Left lung (tissue), 10 donors: Measurements from ENCODE around the gene IFT88. TPM values are rescaled to one million over a fixed set of nuclear protein-coding genes. Genes with fewer than 3 reads are reported as not detected.

ENCODE experiments used
- ATAC-seq: fragments of 200-7000 bp; cut with Tn5 transposase; one replicate; pipeline ENCODE4 v1.9.1; 2020; ENCODE audit warnings: moderate library complexity
- DNase-seq, 4 donors: peaks; one replicate each; pipeline ENCODE4 v3.0.0-alpha.2; 2013 to 2020
- H3K27ac ChIP-seq, 2 donors: fragments of 200-600 bp; sonication (generic) in 1 of 2; one replicate each; pipeline versions ENCODE4 v1.5.0 to v1.8.0; 2020 to 2021
- H3K27me3 ChIP-seq, 2 donors: fragments of 200-600 bp; sonication (generic) in 1 of 2; one replicate each; pipeline versions ENCODE4 v1.5.0 to v1.8.0; 2020 to 2021
- H3K36me3 ChIP-seq, 2 donors: fragments of 200-600 bp; sonication (generic) in 1 of 2; one replicate each; pipeline versions ENCODE4 v1.5.0 to v1.8.0; 2020 to 2021
- H3K4me1 ChIP-seq, 2 donors: fragments of 200-600 bp; one replicate each; pipeline ENCODE4 v1.8.0; 2021
- H3K4me3 ChIP-seq, 2 donors: fragments of 200-600 bp; sonication (generic) in 1 of 2; one replicate each; pipeline versions ENCODE4 v1.5.0 to v1.8.0; 2020 to 2021; ENCODE audit warnings: mild to moderate bottlenecking in 1 of 2
- H3K9me3 ChIP-seq, 2 donors: fragments of 200-600 bp; sonication (generic) in 1 of 2; one replicate each; pipeline versions ENCODE4 v1.5.0 to v1.8.0; 2020 to 2021
- intact Hi-C, 2 donors: fragments of 100-400 bp; cut with DNase I; formaldehyde crosslinking; loops; one replicate each; pipeline versions ENCODE4 v1.11.2 to v1.14.2; 2022
- polyA plus RNA-seq, 6 donors: library from polyadenylated mRNA; unstranded; fragments of 120-200 nt; gene quantifications; one replicate each; pipeline ENCODE4 v1.2.1, GENCODE V29; 2013; ENCODE audit not compliant: insufficient read length in 6 of 6
- total RNA-seq, 2 donors: library from RNA; stranded (reverse); fragmentation: NEBNext Ultra II Directional; extraction: Animal tissue kit (Norgen Biotek cat#: 25700); gene quantifications; one replicate each; pipeline ENCODE4 v1.2.1, GENCODE V29; 2021
- TF ChIP-seq, protein P1 (sequence below), 2 donors: fragments of 200-600 bp; sonication (generic) in 1 of 2; IDR thresholded peaks; one replicate each; pipeline versions ENCODE4 v1.5.0 to v1.8.0; 2021; ENCODE audit warnings: antibody characterized with exemption in 2 of 2
- donor health status: DM: no; HTN: yes; CAD: no.
- donor health status: DM: no; HTN: no; CAD: no.

The IFT88 gene
- total and polyA plus RNA-seq, 8 donors = 13.5 to 37.9 (median 35.8) TPM

DNA sequence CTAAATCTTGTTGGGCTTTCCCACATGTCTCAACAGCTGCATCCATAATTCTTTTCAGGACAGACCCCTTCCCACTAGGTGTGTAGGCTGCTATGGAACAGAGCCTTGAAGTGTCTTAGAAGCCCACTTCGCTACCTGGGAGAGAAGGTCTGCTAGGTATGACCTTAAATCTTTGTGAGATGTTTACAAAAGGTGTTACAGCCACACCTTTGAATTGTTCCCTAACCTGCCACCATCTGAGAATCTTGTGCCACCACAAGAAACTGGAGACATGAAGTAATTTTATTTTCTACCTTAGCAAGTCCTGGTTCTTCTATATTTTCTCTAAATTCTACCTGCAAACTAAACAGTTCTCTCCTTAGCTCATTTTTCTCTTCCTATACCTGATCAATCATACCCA, 69.1 kb downstream of the IFT88 start:
- no peaks in the 10 kb centered on the region for H3K9me3 ChIP-seq
- intact Hi-C loops = no loop called here
- no peak overlapping the region for H3K27ac ChIP-seq
- no peaks in the 10 kb centered on the region for H3K27me3 ChIP-seq
- no peak overlapping the region for H3K4me3 ChIP-seq
- no peaks in the 10 kb centered on the region for H3K4me1 ChIP-seq
- TF ChIP-seq, protein P1, sequence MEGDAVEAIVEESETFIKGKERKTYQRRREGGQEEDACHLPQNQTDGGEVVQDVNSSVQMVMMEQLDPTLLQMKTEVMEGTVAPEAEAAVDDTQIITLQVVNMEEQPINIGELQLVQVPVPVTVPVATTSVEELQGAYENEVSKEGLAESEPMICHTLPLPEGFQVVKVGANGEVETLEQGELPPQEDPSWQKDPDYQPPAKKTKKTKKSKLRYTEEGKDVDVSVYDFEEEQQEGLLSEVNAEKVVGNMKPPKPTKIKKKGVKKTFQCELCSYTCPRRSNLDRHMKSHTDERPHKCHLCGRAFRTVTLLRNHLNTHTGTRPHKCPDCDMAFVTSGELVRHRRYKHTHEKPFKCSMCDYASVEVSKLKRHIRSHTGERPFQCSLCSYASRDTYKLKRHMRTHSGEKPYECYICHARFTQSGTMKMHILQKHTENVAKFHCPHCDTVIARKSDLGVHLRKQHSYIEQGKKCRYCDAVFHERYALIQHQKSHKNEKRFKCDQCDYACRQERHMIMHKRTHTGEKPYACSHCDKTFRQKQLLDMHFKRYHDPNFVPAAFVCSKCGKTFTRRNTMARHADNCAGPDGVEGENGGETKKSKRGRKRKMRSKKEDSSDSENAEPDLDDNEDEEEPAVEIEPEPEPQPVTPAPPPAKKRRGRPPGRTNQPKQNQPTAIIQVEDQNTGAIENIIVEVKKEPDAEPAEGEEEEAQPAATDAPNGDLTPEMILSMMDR (IDR thresholded peaks at IDR 0.05) = no peak
- ATAC-seq = no peak
- peaks cover 0 to 12% of the 10 kb centered on the region in 2 donors for H3K36me3 ChIP-seq
- DNase-seq = no peak

DNA sequence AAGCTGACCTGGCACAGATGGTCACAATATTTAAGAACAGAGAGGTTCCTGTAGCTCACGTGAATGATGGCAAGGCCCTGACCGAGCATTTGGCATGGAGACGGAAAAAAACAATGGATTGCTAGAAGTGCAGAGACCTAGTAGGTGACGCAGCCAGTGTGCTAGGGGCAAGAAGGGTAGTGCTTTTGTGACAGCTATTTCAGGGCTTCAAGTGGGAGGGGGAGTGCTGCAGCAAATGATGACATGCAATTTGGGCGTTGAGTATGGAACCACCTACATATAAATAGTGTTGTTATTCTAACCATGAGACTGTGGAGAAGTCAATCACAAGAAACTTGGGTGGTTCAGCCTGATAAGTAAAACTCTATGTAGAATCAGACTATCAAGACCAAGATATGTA, 70.9 kb downstream of the IFT88 start:
- TF ChIP-seq, protein P1 (IDR thresholded peaks at IDR 0.05) = no peak
- H3K36me3 ChIP-seq = peaks cover 0 to 4% of the 10 kb centered on the region in 2 donors

GRCh38 chr13:20647758-20648157, 80.8 kb downstream of the IFT88 start:
- Histone ChIP-seq H3K4me3 (no peak overlapping the region), H3K36me3 (peaks cover 0 to 11% of the 10 kb centered on the region in 2 donors), H3K27ac (no peak overlapping the region), H3K9me3 (no peaks in the 10 kb centered on the region), H3K4me1 (no peaks in the 10 kb centered on the region), H3K27me3 (no peaks in the 10 kb centered on the region)
- ATAC-seq (no peak), DNase-seq (no peak)
- intact Hi-C loops = no loop called here
- TF ChIP-seq, protein P1 (IDR thresholded peaks at IDR 0.05) = no peak

More for the DNA sequence above, 70.9 kb downstream of the IFT88 start:
- no peak for DNase-seq
- intact Hi-C loops = no loop called here
- Histone ChIP-seq H3K9me3 (no peaks in the 10 kb centered on the region), H3K4me1 (no peaks in the 10 kb centered on the region), H3K27ac (no peak overlapping the region), H3K27me3 (no peaks in the 10 kb centered on the region), H3K4me3 (no peak overlapping the region)
- ATAC-seq = no peak

GRCh38 chr13:20652946-20653345, 86.0 kb downstream of the IFT88 start:
- Histone ChIP-seq H3K27ac (no peak overlapping the region), H3K4me1 (no peaks in the 10 kb centered on the region), H3K9me3 (no peaks in the 10 kb centered on the region), H3K4me3 (no peak overlapping the region), H3K36me3 (no peaks in the 10 kb centered on the region), H3K27me3 (no peaks in the 10 kb centered on the region)
- TF ChIP-seq, protein P1 (IDR thresholded peaks at IDR 0.05) = no peak
- no peak for DNase-seq
- ATAC-seq = no peak
- intact Hi-C loops = no loop called here

DNA sequence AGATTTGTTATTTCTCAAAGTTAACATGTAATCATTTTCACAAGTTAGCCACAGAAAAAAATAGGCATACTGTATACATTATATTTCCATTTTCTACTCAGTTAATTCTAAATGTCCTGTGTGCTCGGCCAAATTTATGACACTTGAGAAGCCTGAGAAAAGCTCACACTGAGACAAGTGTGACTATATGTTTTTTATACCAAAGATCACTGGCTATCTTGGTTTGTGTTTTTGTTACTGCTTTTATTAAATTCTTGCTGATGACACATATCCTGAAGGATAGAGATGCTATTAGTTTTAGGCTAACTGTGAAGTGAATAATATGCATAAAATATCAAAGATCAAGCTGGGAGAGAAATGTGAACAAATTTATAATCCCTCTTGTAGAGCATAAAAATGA, 87.2 kb downstream of the IFT88 start:
- ATAC-seq (no peak), DNase-seq (no peak)
- no peak overlapping the region for H3K27ac ChIP-seq
- peaks cover 0 to 4% of the 10 kb centered on the region in 2 donors for H3K36me3 ChIP-seq
- no peaks in the 10 kb centered on the region for H3K27me3 ChIP-seq
- H3K4me1 ChIP-seq = no peaks in the 10 kb centered on the region
- TF ChIP-seq, protein P1 (IDR thresholded peaks at IDR 0.05) = no peak
- no peaks in the 10 kb centered on the region for H3K9me3 ChIP-seq
- intact Hi-C loops = no loop called here
- no peak overlapping the region for H3K4me3 ChIP-seq
